Uterus (tissue), 4 donors: ENCODE measurements around the gene NAV2. TPM values are rescaled to one million over a fixed set of nuclear protein-coding genes. Genes with fewer than 3 reads are reported as not detected.

Source experiments
- DNase-seq, 2 donors: peaks; one replicate each; pipeline ENCODE4 v3.0.0-alpha.2; 2019 to 2020
- H3K27ac ChIP-seq, 2 donors: fragments of 200-600 bp; sonication (generic); 1 replicate in 1 of 2; 2 replicates in 1 of 2; pipeline ENCODE4 v1.5.1; 2016 to 2018
- H3K27me3 ChIP-seq, 2 donors: fragments of 200-600 bp; sonication (generic); one replicate each; pipeline ENCODE4 v1.5.1; 2018 to 2019; ENCODE audit warnings: control low read depth in 1 of 2
- H3K36me3 ChIP-seq, 2 donors: fragments of 200-600 bp; sonication (generic); one replicate each; pipeline ENCODE4 v1.5.1; 2019; ENCODE audit warnings: control low read depth in 1 of 2
- H3K4me1 ChIP-seq, 2 donors: fragments of 200-600 bp; sonication (generic); one replicate each; pipeline ENCODE4 v1.5.1; 2018 to 2019; ENCODE audit warnings: control low read depth in 1 of 2
- H3K4me3 ChIP-seq, 2 donors: fragments of 200-600 bp; sonication (generic); 1 replicate in 1 of 2; 2 replicates in 1 of 2; pipeline ENCODE4 v1.5.1; 2018 to 2019; ENCODE audit warnings: mild to moderate bottlenecking in 1 of 2
- H3K9me3 ChIP-seq, 2 donors: fragments of 200-600 bp; sonication (generic); one replicate each; pipeline ENCODE4 v1.5.1; 2019; ENCODE audit warnings: control low read depth in 1 of 2
- POLR2A ChIP-seq, 2 donors: fragments of 450-650 bp; IDR thresholded peaks; one replicate each; pipeline ENCODE4 v1.6.1; 2016; ENCODE audit warnings: antibody characterized with exemption in 2 of 2, mild to moderate bottlenecking in 1 of 2, moderate library complexity in 1 of 2
- intact Hi-C: fragments of 100-400 bp; cut with DNase I; formaldehyde crosslinking; loops from one replicate; pipeline ENCODE4 v1.15.1; 2023; ENCODE audit warnings: low total_unique reads
- total RNA-seq, 4 donors: library from RNA; depleted of rRNA in 3 of 4; stranded (reverse); fragments of >200 nt in 3 of 4; gene quantifications; one replicate each; pipeline versions ENCODE4 v1.1.0 to v1.2.4, GENCODE V29; 2014 to 2023
- TF ChIP-seq, protein P1 (sequence below), 4 experiments: fragments of 200-600 bp in 2 of 4; fragments of 450-650 bp in 2 of 4; sonication (generic) in 2 of 4; IDR thresholded peaks; one replicate each; pipeline ENCODE4 v1.5.1; 2016 to 2019; ENCODE audit warnings: antibody characterized with exemption in 4 of 4, mild to moderate bottlenecking in 2 of 4, moderate library complexity in 1 of 4
- donor health status: DM: yes; HTN: yes; CAD: no.

The NAV2 gene
- total RNA-seq, 4 donors from 2014 or later, result 2.6 to 31.6 (median 5.7) TPM

GRCh38 chr11:19713196-19714021, 772 bp downstream of the NAV2 start:
- Histone ChIP-seq H3K9me3 (no peaks in the 10 kb centered on the region), H3K36me3 (no peaks in the 10 kb centered on the region), H3K27me3 (no peaks in the 10 kb centered on the region), H3K4me1 (peaks cover 0 to 14% of the 10 kb centered on the region in 2 donors), H3K27ac (peak overlapping the region; percentile 75 to 89), H3K4me3 (peak overlapping the region; percentile 45 to 59)
- intact Hi-C loops, result no loop called here
- DNase-seq, result peak in 1 of 2 donors; percentile 28
- TF ChIP-seq POLR2A (IDR thresholded peaks at IDR 0.05), result no peak
- TF ChIP-seq, protein P1, sequence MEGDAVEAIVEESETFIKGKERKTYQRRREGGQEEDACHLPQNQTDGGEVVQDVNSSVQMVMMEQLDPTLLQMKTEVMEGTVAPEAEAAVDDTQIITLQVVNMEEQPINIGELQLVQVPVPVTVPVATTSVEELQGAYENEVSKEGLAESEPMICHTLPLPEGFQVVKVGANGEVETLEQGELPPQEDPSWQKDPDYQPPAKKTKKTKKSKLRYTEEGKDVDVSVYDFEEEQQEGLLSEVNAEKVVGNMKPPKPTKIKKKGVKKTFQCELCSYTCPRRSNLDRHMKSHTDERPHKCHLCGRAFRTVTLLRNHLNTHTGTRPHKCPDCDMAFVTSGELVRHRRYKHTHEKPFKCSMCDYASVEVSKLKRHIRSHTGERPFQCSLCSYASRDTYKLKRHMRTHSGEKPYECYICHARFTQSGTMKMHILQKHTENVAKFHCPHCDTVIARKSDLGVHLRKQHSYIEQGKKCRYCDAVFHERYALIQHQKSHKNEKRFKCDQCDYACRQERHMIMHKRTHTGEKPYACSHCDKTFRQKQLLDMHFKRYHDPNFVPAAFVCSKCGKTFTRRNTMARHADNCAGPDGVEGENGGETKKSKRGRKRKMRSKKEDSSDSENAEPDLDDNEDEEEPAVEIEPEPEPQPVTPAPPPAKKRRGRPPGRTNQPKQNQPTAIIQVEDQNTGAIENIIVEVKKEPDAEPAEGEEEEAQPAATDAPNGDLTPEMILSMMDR (IDR thresholded peaks at IDR 0.05), result no peak

DNA sequence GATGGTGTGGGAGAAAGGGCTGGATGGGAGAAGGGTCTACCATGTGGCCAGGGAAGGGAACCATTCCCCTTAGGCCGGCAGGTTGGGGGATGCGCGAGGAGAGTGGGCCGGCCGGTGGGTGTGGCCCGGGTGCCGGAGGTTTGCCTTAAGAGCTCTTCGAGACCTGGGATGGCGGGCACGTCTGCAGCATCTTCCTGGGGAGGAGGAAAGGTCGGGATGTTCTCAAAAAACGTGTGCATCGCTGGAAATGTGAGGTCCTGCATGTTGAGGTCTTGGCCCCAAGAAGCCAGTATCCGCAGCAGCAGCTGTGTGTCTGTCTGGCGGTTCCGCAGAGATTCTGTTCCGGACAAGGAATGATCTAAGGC, 1.4 kb downstream of the NAV2 start:
- DNase-seq, result peak in 1 of 2 donors; percentile 28
- peaks cover 0 to 14% of the 10 kb centered on the region in 2 donors for H3K4me1 ChIP-seq
- H3K4me3 ChIP-seq, result peak overlapping the region; percentile 45 to 59
- intact Hi-C loops, result no loop called here
- H3K9me3 ChIP-seq, result no peaks in the 10 kb centered on the region
- TF ChIP-seq, protein P1 (IDR thresholded peaks at IDR 0.05), result no peak
- no peak for TF ChIP-seq POLR2A (IDR thresholded peaks at IDR 0.05)
- peak overlapping the region; percentile 58 to 75 for H3K27ac ChIP-seq
- no peaks in the 10 kb centered on the region for H3K36me3 ChIP-seq
- no peaks in the 10 kb centered on the region for H3K27me3 ChIP-seq

GRCh38 chr11:19714387-19715363, 2.0 kb downstream of the NAV2 start:
- Histone ChIP-seq H3K36me3 (no peaks in the 10 kb centered on the region), H3K4me1 (peaks cover 0 to 14% of the 10 kb centered on the region in 2 donors)
- intact Hi-C loops, result no loop called here

GRCh38 chr11:19715373-19715772, 2.7 kb downstream of the NAV2 start:
- peak overlapping the region; percentile 58 to 75 for H3K27ac ChIP-seq

More at GRCh38 chr11:19714387-19715363, 2.0 kb downstream of the NAV2 start:
- Histone ChIP-seq H3K27me3 (no peaks in the 10 kb centered on the region), H3K4me3 (peak overlapping the region; percentile 45 to 59), H3K9me3 (no peaks in the 10 kb centered on the region), H3K27ac (peak overlapping the region; percentile 58 to 75)
- peak; percentile 41 to 57 for DNase-seq
- TF ChIP-seq POLR2A (IDR thresholded peaks at IDR 0.05), result no peak

DNA sequence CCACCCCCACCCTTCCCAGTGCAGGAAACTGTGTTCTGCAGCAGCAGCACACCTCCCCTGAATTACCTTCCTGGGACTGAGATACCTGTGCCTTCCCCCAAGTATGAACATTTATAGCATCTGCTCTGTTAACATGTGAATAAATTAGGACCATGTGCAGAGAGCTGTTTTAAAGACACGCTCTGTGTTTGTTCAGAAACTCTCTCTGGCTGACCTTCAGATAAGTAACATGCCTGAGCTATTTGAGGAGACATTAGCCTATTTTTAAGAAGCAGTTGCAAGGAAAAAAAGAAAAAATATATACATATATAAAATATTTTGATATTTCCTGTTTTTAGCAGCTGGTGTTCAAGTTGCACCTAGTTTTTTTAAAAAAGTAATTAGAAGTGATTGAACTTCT, 5.4 kb downstream of the NAV2 start:
- Histone ChIP-seq H3K36me3 (no peaks in the 10 kb centered on the region), H3K9me3 (no peaks in the 10 kb centered on the region), H3K27me3 (no peaks in the 10 kb centered on the region), H3K27ac (no peak overlapping the region), H3K4me3 (no peak overlapping the region), H3K4me1 (peaks cover 0 to 14% of the 10 kb centered on the region in 2 donors)
- intact Hi-C loops, result no loop called here
- TF ChIP-seq, protein P1 (IDR thresholded peaks at IDR 0.05), result no peak
- no peak for TF ChIP-seq POLR2A (IDR thresholded peaks at IDR 0.05)
- DNase-seq, result no peak

More at GRCh38 chr11:19715373-19715772, 2.7 kb downstream of the NAV2 start:
- DNase-seq, result peak in 1 of 2 donors; percentile 42
- Histone ChIP-seq H3K36me3 (no peaks in the 10 kb centered on the region), H3K27me3 (no peaks in the 10 kb centered on the region), H3K9me3 (no peaks in the 10 kb centered on the region), H3K4me3 (no peak overlapping the region), H3K4me1 (peaks cover 0 to 14% of the 10 kb centered on the region in 2 donors)
- TF ChIP-seq, protein P1 (IDR thresholded peaks at IDR 0.05), result no peak
- TF ChIP-seq POLR2A (IDR thresholded peaks at IDR 0.05), result no peak
- intact Hi-C loops, result no loop called here
